BLaER1 (cell line): ENCODE measurements around the gene ZNF563.

Experiments used
- H3K27ac ChIP-seq: shearing (Covaris generic); formaldehyde crosslinking; 2 replicates; pipeline ENCODE4 v1.8.1; 2022
- H3K27me3 ChIP-seq: shearing (Covaris generic); formaldehyde crosslinking; 2 replicates; pipeline ENCODE4 v1.8.1; 2022
- H3K36me3 ChIP-seq: shearing (Covaris generic); formaldehyde crosslinking; 2 replicates; pipeline ENCODE4 v1.8.1; 2022
- H3K4me1 ChIP-seq: shearing (Covaris generic); formaldehyde crosslinking; 2 replicates; pipeline ENCODE4 v1.8.1; 2022
- H3K4me2 ChIP-seq: shearing (Covaris generic); formaldehyde crosslinking; 2 replicates; pipeline ENCODE4 v1.8.1; 2022
- H3K4me3 ChIP-seq: shearing (Covaris generic); formaldehyde crosslinking; 2 replicates; pipeline ENCODE4 v1.8.1; 2022
- H3K9ac ChIP-seq: shearing (Covaris generic); formaldehyde crosslinking; 2 replicates; pipeline ENCODE4 v1.8.1; 2022
- H3K9me3 ChIP-seq: shearing (Covaris generic); formaldehyde crosslinking; 2 replicates; pipeline ENCODE4 v1.8.1; 2022
- H4K20me1 ChIP-seq: shearing (Covaris generic); formaldehyde crosslinking; 2 replicates; pipeline ENCODE4 v1.8.1; 2022
- Cebpa-rat ChIP-seq: shearing (Covaris generic); IDR thresholded peaks from 2 replicates; pipeline ENCODE4 v1.8.1; 2022

Gene ZNF563

GRCh38 chr19:12294249-12295158, 38.9 kb downstream of the ZNF563 start, which contains the start of gene ZNF44:
Gene ZNF44, minus strand, starts transcription at chr19:12294883. Its CDS starts 189 bp downstream, at chr19:12294694.
- peak within 1 kb of the TSS; percentile 90 for H3K9ac ChIP-seq
- peak within 1 kb of the TSS; percentile 86 for H3K27ac ChIP-seq
- no peaks in the 10 kb centered on the region for H3K27me3 ChIP-seq
- peak within 1 kb of the TSS; percentile 96 for H3K4me2 ChIP-seq
- peak within 1 kb of the TSS; percentile 98 for H3K4me3 ChIP-seq
- TF ChIP-seq Cebpa-rat: no peak
- H3K36me3 ChIP-seq: peaks cover 24% of the 10 kb centered on the region
- peaks cover 12% of the 10 kb centered on the region; the same call in 1 of the 2 replicates for H4K20me1 ChIP-seq
- H3K4me1 ChIP-seq: peaks cover 9% of the 10 kb centered on the region
- H3K9me3 ChIP-seq: peaks cover 7% of the 10 kb centered on the region; the same call in 1 of the 2 replicates

DNA sequence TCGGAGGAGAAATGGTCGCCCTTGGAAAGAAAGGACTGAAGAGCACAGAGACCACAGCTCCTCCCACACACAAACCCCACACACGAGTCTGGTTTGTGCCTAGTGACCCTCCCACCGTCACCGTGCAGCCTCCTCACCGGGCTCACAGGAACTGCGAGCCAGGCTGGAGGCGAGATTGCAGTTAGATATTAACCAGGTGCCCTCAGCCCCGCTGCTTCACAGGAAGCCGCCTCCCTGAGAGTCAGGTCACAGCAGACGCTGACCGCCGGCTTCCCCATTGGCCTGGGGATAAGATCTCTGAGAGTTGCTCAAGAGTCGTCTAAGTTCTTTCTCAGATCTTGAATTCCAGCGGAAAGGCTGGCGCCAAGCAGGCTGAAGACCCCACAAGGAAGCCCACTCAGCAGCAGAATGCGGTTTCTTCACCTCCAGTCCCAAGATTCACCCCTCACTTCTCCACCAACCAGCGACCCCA, 39.6 kb downstream of the ZNF563 start:
- Histone ChIP-seq H3K4me1 (peaks cover 9% of the 10 kb centered on the region), H3K4me3 (peak overlapping the region; percentile 98), H4K20me1 (peaks cover 12% of the 10 kb centered on the region; the same call in 1 of the 2 replicates), H3K9ac (peak overlapping the region; percentile 90), H3K4me2 (peak overlapping the region; percentile 96), H3K9me3 (peaks cover 11% of the 10 kb centered on the region; the same call in 1 of the 2 replicates), H3K27ac (peak overlapping the region; percentile 86), H3K27me3 (no peaks in the 10 kb centered on the region), H3K36me3 (peaks cover 31% of the 10 kb centered on the region)
- no peak for TF ChIP-seq Cebpa-rat

DNA sequence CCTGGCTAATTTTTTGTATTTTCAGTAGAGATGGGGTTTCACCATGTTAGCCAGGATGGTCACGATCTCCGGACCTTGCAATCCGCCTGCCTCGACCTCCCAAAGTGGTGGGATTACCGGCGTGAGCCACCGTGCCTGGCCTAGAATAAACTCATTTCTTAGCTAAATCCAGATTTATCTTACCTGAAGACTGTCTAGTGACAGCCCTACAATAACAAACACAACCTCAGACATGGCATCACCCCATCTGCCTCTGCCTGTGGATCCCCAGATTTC, 43.7 kb downstream of the ZNF563 start:
- Histone ChIP-seq H3K4me1 (peaks cover 9% of the 10 kb centered on the region), H3K9me3 (peaks cover 48% of the 10 kb centered on the region), H3K36me3 (peaks cover 66% of the 10 kb centered on the region), H3K4me3 (no peak overlapping the region), H3K27me3 (no peaks in the 10 kb centered on the region), H4K20me1 (peaks cover 12% of the 10 kb centered on the region; the same call in 1 of the 2 replicates), H3K27ac (no peak overlapping the region), H3K4me2 (no peak overlapping the region), H3K9ac (no peak overlapping the region)
- no peak for TF ChIP-seq Cebpa-rat

- Histone ChIP-seq H3K27ac (no peak overlapping the region), H4K20me1 (no peaks in the 10 kb centered on the region), H3K4me1 (peaks cover 2% of the 10 kb centered on the region), H3K27me3 (no peaks in the 10 kb centered on the region), H3K9ac (no peak overlapping the region), H3K4me3 (no peak overlapping the region), H3K36me3 (peaks cover 79% of the 10 kb centered on the region), H3K9me3 (peaks cover 65% of the 10 kb centered on the region), H3K4me2 (no peak overlapping the region)
- TF ChIP-seq Cebpa-rat: no peak
Observed at GRCh38 chr19:12287958-12288500, 45.4 kb downstream of the ZNF563 start.

DNA sequence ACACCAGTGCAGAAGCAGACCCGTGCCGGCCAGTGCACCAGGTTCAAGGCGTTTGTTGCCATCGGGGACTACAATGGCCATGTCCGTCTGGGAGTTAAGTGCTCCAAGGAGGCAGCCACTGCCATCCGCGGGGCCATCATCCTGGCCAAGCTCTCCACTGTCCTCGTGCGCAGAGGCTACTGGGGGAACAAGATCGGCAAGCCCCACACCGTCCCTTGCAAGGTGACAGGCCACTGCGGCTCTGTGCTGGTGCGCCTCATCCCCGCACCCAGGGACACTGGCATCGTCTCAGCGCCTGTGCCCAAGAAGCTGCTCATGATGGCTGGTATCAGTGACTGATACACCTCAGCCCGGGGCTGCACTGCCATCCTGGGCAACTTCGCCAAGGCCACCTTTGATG, 48.8 kb downstream of the ZNF563 start:
- peaks cover 75% of the 10 kb centered on the region for H3K36me3 ChIP-seq
- no peak overlapping the region for H3K4me3 ChIP-seq
- H3K27ac ChIP-seq: no peak overlapping the region
- no peak overlapping the region for H3K9ac ChIP-seq
- H3K4me1 ChIP-seq: no peaks in the 10 kb centered on the region
- H3K9me3 ChIP-seq: peaks cover 91% of the 10 kb centered on the region
- no peaks in the 10 kb centered on the region for H4K20me1 ChIP-seq
- no peak for TF ChIP-seq Cebpa-rat
- H3K4me2 ChIP-seq: no peak overlapping the region
- H3K27me3 ChIP-seq: no peaks in the 10 kb centered on the region

DNA sequence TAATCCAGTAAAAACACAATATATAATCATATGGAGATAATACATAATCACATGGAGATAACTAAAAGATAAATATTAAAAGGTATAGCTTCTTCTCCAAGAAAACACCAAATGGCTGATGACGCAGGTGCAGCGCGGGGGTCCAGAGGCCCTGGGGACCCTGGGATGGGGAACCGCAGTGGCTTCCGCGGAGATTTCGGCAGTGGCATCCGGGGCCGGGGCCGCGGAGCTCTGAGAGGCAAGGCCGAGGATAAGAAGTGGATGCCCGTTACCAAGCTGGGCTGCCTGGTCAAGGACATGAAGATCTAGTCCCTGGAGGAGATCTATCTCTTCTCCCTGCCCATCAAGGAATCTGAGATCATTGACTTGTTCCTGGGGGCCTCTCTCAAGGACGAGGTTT, 49.2 kb downstream of the ZNF563 start:
- H3K4me3 ChIP-seq: no peak overlapping the region
- no peak overlapping the region for H3K4me2 ChIP-seq
- H3K9ac ChIP-seq: no peak overlapping the region
- H3K4me1 ChIP-seq: no peaks in the 10 kb centered on the region
- H4K20me1 ChIP-seq: no peaks in the 10 kb centered on the region
- peaks cover 95% of the 10 kb centered on the region for H3K9me3 ChIP-seq
- no peaks in the 10 kb centered on the region for H3K27me3 ChIP-seq
- no peak overlapping the region for H3K27ac ChIP-seq
- no peak for TF ChIP-seq Cebpa-rat
- peaks cover 71% of the 10 kb centered on the region for H3K36me3 ChIP-seq

DNA sequence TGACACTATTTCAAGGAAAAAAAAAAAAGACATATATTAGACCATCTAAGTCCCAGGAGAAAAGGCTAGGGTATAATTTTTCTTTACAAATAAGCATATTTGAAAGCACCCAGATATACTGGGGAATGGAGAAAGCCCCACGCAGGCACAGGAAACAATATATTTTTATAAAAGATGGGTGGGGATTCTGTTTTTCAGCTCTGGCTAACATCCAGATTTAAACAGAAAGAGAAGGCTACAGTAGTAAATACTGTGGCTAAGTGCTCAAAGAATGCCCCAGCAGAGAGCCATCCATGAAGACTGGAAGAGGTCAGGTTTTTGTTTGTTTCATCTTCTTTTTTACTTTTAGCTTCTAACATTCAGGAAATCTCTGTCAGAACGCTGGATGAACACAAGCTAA, 54.7 kb downstream of the ZNF563 start:
- Histone ChIP-seq H3K27ac (no peak overlapping the region), H3K4me2 (no peak overlapping the region), H3K9me3 (peaks cover 98% of the 10 kb centered on the region), H4K20me1 (no peaks in the 10 kb centered on the region), H3K36me3 (peaks cover 74% of the 10 kb centered on the region), H3K9ac (no peak overlapping the region), H3K4me1 (no peaks in the 10 kb centered on the region), H3K27me3 (no peaks in the 10 kb centered on the region), H3K4me3 (no peak overlapping the region)
- TF ChIP-seq Cebpa-rat: no peak

- no peak overlapping the region for H3K4me2 ChIP-seq
- no peak overlapping the region for H3K9ac ChIP-seq
- no peak overlapping the region for H3K27ac ChIP-seq
- H3K9me3 ChIP-seq: peaks cover 100% of the 10 kb centered on the region
- no peak for TF ChIP-seq Cebpa-rat
- peak overlapping the region; percentile 29; the same call in 1 of the 2 replicates for H3K4me3 ChIP-seq
- H4K20me1 ChIP-seq: no peaks in the 10 kb centered on the region
- H3K36me3 ChIP-seq: peaks cover 93% of the 10 kb centered on the region
- H3K27me3 ChIP-seq: no peaks in the 10 kb centered on the region
- H3K4me1 ChIP-seq: no peaks in the 10 kb centered on the region
Observed at GRCh38 chr19:12272980-12273901, 60.2 kb downstream of the ZNF563 start.

GRCh38 chr19:12272386-12272785, 61.0 kb downstream of the ZNF563 start:
- H3K9me3 ChIP-seq: peaks cover 100% of the 10 kb centered on the region
- H4K20me1 ChIP-seq: no peaks in the 10 kb centered on the region
- peaks cover 85% of the 10 kb centered on the region for H3K36me3 ChIP-seq
- no peak for TF ChIP-seq Cebpa-rat
- H3K9ac ChIP-seq: no peak overlapping the region
- no peak overlapping the region for H3K27ac ChIP-seq
- no peak overlapping the region for H3K4me2 ChIP-seq
- H3K27me3 ChIP-seq: no peaks in the 10 kb centered on the region
- H3K4me1 ChIP-seq: no peaks in the 10 kb centered on the region
- peak overlapping the region; percentile 29 for H3K4me3 ChIP-seq
